HL-60 (cell line): ENCODE data around the gene PAPPA.

Source experiments
- DNase-seq, 2 experiments: peaks; one replicate each; pipeline ENCODE4 v3.0.0-alpha.2; 2010 to 2020; ENCODE audit warnings: low read depth in 1 of 2, low spot score in 1 of 2
- H3K27ac ChIP-seq: fragments of 250-450 bp; sonication (Bioruptor Pico); replicated peaks from 2 replicates; pipeline ENCODE4 v1.5.1; 2020; ENCODE audit warnings: mild to moderate bottlenecking, moderate library complexity
- H3K27me3 ChIP-seq: fragments of 250-450 bp; sonication (Bioruptor Pico); 2 replicates; pipeline ENCODE4 v1.5.1; 2021; ENCODE audit warnings: mild to moderate bottlenecking, moderate library complexity; ENCODE audit not compliant: insufficient read depth, poor library complexity, severe bottlenecking
- H3K4me3 ChIP-seq: replicated peaks from 2 replicates; pipeline ENCODE4 v1.5.1; 2011; ENCODE audit warnings: mild to moderate bottlenecking, control low read depth, low read length; ENCODE audit not compliant: insufficient read depth
- GABPA ChIP-seq: IDR thresholded peaks from 2 replicates; pipeline ENCODE4 v1.6.1; 2012; ENCODE audit warnings: low read depth
- POLR2AphosphoS5 ChIP-seq: IDR thresholded peaks from 2 replicates; pipeline ENCODE4 v1.6.1; 2012; ENCODE audit warnings: low read depth
- SPI1 ChIP-seq: IDR thresholded peaks from 2 replicates; pipeline ENCODE4 v1.6.1; 2012; ENCODE audit warnings: low read depth, mild to moderate bottlenecking, borderline replicate concordance
- TF ChIP-seq, protein P1 (sequence below): IDR thresholded peaks from 2 replicates; pipeline ENCODE4 v1.6.1; 2012; ENCODE audit warnings: low read depth; ENCODE audit not compliant: insufficient replicate concordance
- TF ChIP-seq, protein P2 (sequence below): IDR thresholded peaks from one replicate; pipeline ENCODE4 v1.5.1; 2011; ENCODE audit warnings: low read length, control low read depth, inconsistent platforms; ENCODE audit not compliant: insufficient read depth

The PAPPA gene

DNA sequence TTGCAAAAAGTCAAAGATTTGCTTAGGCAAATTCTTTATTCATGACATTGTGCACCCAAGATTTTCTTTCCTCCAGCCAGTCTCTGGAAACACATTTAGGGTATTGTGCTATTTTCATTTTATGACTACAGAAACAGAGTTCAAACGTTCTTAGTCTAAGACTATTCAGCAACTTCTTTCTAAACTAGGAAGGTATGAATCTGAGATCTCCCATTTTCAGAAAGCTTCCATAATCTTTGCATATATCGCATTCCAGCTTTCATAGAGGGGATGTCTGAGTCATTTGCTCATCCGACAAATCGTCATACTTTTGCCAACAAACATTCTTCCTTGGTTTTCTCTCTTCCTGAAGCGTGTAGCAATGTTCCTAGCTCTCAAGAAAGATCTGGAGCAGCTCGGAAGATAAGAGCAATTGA, 1.6 kb upstream of the PAPPA start:
- Histone ChIP-seq H3K27me3 (peaks cover 34% of the 10 kb centered on the region), H3K4me3 (no peak overlapping the region), H3K27ac (no peak overlapping the region)
- no peak for TF ChIP-seq GABPA
- TF ChIP-seq, protein P1, sequence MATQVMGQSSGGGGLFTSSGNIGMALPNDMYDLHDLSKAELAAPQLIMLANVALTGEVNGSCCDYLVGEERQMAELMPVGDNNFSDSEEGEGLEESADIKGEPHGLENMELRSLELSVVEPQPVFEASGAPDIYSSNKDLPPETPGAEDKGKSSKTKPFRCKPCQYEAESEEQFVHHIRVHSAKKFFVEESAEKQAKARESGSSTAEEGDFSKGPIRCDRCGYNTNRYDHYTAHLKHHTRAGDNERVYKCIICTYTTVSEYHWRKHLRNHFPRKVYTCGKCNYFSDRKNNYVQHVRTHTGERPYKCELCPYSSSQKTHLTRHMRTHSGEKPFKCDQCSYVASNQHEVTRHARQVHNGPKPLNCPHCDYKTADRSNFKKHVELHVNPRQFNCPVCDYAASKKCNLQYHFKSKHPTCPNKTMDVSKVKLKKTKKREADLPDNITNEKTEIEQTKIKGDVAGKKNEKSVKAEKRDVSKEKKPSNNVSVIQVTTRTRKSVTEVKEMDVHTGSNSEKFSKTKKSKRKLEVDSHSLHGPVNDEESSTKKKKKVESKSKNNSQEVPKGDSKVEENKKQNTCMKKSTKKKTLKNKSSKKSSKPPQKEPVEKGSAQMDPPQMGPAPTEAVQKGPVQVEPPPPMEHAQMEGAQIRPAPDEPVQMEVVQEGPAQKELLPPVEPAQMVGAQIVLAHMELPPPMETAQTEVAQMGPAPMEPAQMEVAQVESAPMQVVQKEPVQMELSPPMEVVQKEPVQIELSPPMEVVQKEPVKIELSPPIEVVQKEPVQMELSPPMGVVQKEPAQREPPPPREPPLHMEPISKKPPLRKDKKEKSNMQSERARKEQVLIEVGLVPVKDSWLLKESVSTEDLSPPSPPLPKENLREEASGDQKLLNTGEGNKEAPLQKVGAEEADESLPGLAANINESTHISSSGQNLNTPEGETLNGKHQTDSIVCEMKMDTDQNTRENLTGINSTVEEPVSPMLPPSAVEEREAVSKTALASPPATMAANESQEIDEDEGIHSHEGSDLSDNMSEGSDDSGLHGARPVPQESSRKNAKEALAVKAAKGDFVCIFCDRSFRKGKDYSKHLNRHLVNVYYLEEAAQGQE, result no peak
- no peak for TF ChIP-seq SPI1
- TF ChIP-seq POLR2AphosphoS5, result no peak
- no peak for DNase-seq

DNA sequence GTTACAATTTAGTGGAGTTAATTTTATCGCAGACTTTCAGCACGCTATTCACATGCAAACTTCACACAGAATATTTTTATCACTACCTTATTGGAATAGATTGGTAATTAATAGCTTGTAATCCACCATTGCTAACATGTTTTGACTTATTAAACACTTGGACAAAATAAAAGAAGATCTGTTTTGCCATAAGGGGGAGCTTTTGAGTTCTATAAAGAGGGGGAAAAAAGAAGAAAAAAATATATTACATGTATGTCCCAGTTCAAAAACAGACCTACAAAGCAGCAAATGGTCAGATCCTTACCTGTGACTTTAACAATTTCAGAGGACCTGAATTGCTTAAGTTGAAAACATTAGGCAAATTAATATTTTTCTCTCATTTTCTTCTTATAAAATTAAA, 1.2 kb upstream of the PAPPA start:
- no peak overlapping the region for H3K27ac ChIP-seq
- no peak for DNase-seq
- H3K27me3 ChIP-seq, result peaks cover 34% of the 10 kb centered on the region
- TF ChIP-seq, protein P1, result no peak
- no peak for TF ChIP-seq POLR2AphosphoS5
- TF ChIP-seq GABPA, result no peak
- TF ChIP-seq SPI1, result no peak
- TF ChIP-seq, protein P2, sequence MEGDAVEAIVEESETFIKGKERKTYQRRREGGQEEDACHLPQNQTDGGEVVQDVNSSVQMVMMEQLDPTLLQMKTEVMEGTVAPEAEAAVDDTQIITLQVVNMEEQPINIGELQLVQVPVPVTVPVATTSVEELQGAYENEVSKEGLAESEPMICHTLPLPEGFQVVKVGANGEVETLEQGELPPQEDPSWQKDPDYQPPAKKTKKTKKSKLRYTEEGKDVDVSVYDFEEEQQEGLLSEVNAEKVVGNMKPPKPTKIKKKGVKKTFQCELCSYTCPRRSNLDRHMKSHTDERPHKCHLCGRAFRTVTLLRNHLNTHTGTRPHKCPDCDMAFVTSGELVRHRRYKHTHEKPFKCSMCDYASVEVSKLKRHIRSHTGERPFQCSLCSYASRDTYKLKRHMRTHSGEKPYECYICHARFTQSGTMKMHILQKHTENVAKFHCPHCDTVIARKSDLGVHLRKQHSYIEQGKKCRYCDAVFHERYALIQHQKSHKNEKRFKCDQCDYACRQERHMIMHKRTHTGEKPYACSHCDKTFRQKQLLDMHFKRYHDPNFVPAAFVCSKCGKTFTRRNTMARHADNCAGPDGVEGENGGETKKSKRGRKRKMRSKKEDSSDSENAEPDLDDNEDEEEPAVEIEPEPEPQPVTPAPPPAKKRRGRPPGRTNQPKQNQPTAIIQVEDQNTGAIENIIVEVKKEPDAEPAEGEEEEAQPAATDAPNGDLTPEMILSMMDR, result no peak
- no peak overlapping the region for H3K4me3 ChIP-seq

DNA sequence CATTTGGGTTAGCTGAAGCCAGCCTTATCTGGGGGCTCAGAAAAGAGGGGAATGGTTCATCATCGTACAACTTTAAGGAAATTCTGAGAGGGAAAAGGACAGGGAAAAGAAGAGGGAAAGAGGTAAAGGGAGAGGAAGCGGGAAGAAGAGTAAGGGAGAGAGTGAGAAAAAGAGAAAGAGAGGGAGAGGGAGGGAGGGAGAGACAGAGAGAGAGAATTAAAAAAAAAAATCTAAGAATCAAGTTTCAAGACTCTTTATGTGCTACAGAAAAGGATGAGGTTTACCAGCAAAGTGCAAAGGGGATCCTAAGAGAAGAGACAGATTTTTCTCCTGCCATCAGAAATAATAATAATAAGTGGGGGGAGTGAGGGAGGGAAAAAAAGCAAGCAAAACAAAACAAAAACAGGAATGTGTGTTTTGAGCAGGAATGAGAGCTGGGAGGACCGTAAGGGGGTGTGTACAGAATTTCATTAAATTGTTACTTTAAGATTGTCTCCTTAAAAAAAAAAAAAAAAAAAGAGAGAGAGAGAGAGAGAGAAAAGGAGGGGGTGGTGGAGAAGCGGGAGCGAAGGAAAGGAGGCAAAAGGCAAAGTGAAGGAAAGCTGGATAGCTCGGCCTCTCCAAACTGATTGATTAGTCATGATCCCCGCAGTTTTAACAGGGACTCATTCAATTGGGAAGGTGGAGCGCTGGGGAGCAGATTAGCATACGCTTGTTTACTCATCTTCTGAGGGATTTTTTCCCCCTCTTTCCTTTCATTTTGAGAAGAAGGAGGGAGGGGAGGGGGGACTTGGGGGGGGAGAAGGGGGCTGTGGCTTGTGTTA, 438 bp upstream of the PAPPA start:
- H3K4me3 ChIP-seq, result no peak overlapping the region
- H3K27ac ChIP-seq, result no peak overlapping the region
- TF ChIP-seq SPI1, result no peak
- TF ChIP-seq, protein P1, result no peak
- TF ChIP-seq, protein P2, result no peak
- no peak for TF ChIP-seq POLR2AphosphoS5
- TF ChIP-seq GABPA, result no peak

More for the DNA sequence above, 438 bp upstream of the PAPPA start:
- peaks cover 34% of the 10 kb centered on the region for H3K27me3 ChIP-seq
- no peak for DNase-seq
